ENCODE data around the gene CCDC34. TPM values are rescaled to one million over a fixed set of nuclear protein-coding genes. Genes with fewer than 3 reads are reported as not detected.

CCDC34 gene
- total and polyA plus RNA-seq, 2 of the 8 experiments (the other 6 are each of a cell fraction or from before 2014, with no cell fraction given), result 7.7 to 24.3 TPM

GRCh38 chr11:27402450-27402849 is 39.4 kb upstream of the CCDC34 start:
- no peak for FAIRE-seq
- peaks cover 2 to 39% of the 10 kb centered on the region in 2 experiments; a peak in 3 of 4 replicates for H3K79me2 ChIP-seq (ENCODE audit: control insufficient read depth in 1 of 2, insufficient read depth in 2 of 2, low read length in 2 of 2)
- no peak overlapping the region for H3K4me2 ChIP-seq (ENCODE audit: insufficient read depth in 1 of 2, low read depth in 2 of 2, low read length in 2 of 2)

More at GRCh38 chr11:27402450-27402849, 39.4 kb upstream of the CCDC34 start:
- H4K5ac ChIP-seq (ENCODE audit: insufficient read length, low read depth, low read length), result no peak overlapping the region
- no peaks in the 10 kb centered on the region for H3K9me3 ChIP-seq (ENCODE audit: insufficient read depth in 2 of 2, low read depth in 1 of 2, low read length in 1 of 2)
- no peak overlapping the region for H3K4me3 ChIP-seq (ENCODE audit: extremely low read depth in 1 of 4, insufficient read depth in 2 of 4, low read depth in 3 of 4, low read length in 4 of 4)
- H2AFZ ChIP-seq (ENCODE audit: low read length), result no peak overlapping the region
- POLR2A ChIA-PET (ENCODE audit: partially characterized antibody), result interaction anchor here (1.1 kb wide), 1 partner anchor 68 kb away, joined by 3 read pairs; no protein-coding TSS in a partner anchor
- no peaks in the 10 kb centered on the region for H3K27me3 ChIP-seq (replicated peaks in 1 of 4; ENCODE audit: control insufficient read depth in 3 of 4, extremely low read depth in 1 of 4, insufficient read depth in 3 of 4, low read length in 3 of 4)
- peaks cover 0 to 19% (median 5%) of the 10 kb centered on the region in 4 experiments; a peak in 5 of 8 replicates for H3K36me3 ChIP-seq (ENCODE audit: control insufficient read depth in 2 of 4, insufficient read depth in 4 of 4, low read length in 3 of 4)
- no peak overlapping the region for H3K9ac ChIP-seq (replicated peaks in 1 of 4; ENCODE audit: extremely low read depth in 1 of 4, low read depth in 3 of 4, low read length in 3 of 4)
- H3K14ac ChIP-seq (ENCODE audit: insufficient read length), result no peak overlapping the region
- H3K56ac ChIP-seq (replicated peaks; ENCODE audit: insufficient read length, low read depth, low read length), result no peak overlapping the region
- no peak overlapping the region for H2AK5ac ChIP-seq (ENCODE audit: low read depth, low read length)
- TF ChIP-seq YY1 (IDR thresholded peaks at IDR 0.05; ENCODE audit: low read depth, low read length), result no peak
- TF ChIP-seq CREB1 (IDR thresholded peaks at IDR 0.05), result no peak
- TF ChIP-seq GABPA (IDR thresholded peaks at IDR 0.05; ENCODE audit: borderline replicate concordance, insufficient read depth, low read length), result no peak
- no peak overlapping the region for H3K18ac ChIP-seq (ENCODE audit: extremely low read depth, low read length)
- H3K79me1 ChIP-seq (ENCODE audit: low read depth, low read length), result peaks cover 4% of the 10 kb centered on the region; the same call in 1 of the 2 replicates
- H2BK15ac ChIP-seq (ENCODE audit: low read length), result no peak overlapping the region
- H3K4ac ChIP-seq (replicated peaks; ENCODE audit: insufficient read length, low read depth, low read length), result no peak overlapping the region
- H2BK5ac ChIP-seq (ENCODE audit: low read depth, low read length), result no peak overlapping the region
- CTCF ChIA-PET (ENCODE audit: partially characterized antibody), result interaction anchor here (0.7 to 2.3 kb wide), 4 partner anchors 11 to 84 kb away, joined by 3 to 7 read pairs (median 4); no protein-coding TSS in a partner anchor
- H3K23me2 ChIP-seq (ENCODE audit: low read depth, low read length), result no peaks in the 10 kb centered on the region
- WGBS, 2 experiments (ENCODE audit: extremely low coverage in 1 of 2, insufficient coverage in 1 of 2, insufficient read length in 1 of 2, insufficient replicate concordance in 2 of 2, low coverage in 1 of 2, low lambda C conversion rate in 2 of 2, missing lambda C conversion rate in 1 of 2), result 93% methylated on average over 2 of the region's 2 CpGs; no CpG with 5 or more reads in 1 of the 2 experiments
- peaks cover 6 to 11% of the 10 kb centered on the region in 2 experiments for H4K20me1 ChIP-seq (replicated peaks in 1 of 2; ENCODE audit: control insufficient read depth in 1 of 2, insufficient read depth in 2 of 2, low read length in 2 of 2)
- H3K23ac ChIP-seq (ENCODE audit: insufficient read length), result no peak overlapping the region
- H2BK120ac ChIP-seq (replicated peaks; ENCODE audit: low read depth, low read length), result no peak overlapping the region
- no peak overlapping the region for H2BK20ac ChIP-seq (ENCODE audit: low read length)
- H3K27ac ChIP-seq (ENCODE audit: low read depth, low read length), result no peak overlapping the region
- no peak for DNase-seq (ENCODE audit: low read depth in 1 of 2, low spot score in 2 of 2)
- no peak overlapping the region for H4K8ac ChIP-seq (ENCODE audit: extremely low read depth, insufficient read depth, low read length)
- no peak overlapping the region for H2BK12ac ChIP-seq (ENCODE audit: low read depth, low read length)
- peaks cover 0 to 2% (median 0%) of the 10 kb centered on the region in 4 experiments; a peak in 1 of 7 replicates for H3K4me1 ChIP-seq (replicated peaks in 1 of 4; ENCODE audit: control insufficient read depth in 3 of 4, insufficient read depth in 4 of 4, low read length in 3 of 4)
- H4K91ac ChIP-seq (replicated peaks; ENCODE audit: insufficient read length, low read length), result no peak overlapping the region

All from H1 (cell line).